GM23248 (cell line): Measurements from ENCODE around the gene OSBPL5. TPM values are rescaled to one million over a fixed set of nuclear protein-coding genes. Genes with fewer than 3 reads are reported as not detected.

Experiments
- DNase-seq: peaks from one replicate; pipeline ENCODE4 v3.0.0-alpha.2; 2015
- H2AFZ ChIP-seq: fragments of 200-600 bp; sonication (generic); 2 replicates; pipeline ENCODE4 v1.6.1; 2016; ENCODE audit warnings: antibody characterized with exemption
- H3F3A ChIP-seq: fragments of 200-600 bp; sonication (generic); 2 replicates; pipeline ENCODE4 v1.6.1; 2016; ENCODE audit warnings: mild to moderate bottlenecking, antibody characterized with exemption, mixed run types; ENCODE audit not compliant: insufficient read depth
- H3K27ac ChIP-seq: fragments of 200-600 bp; sonication (generic); 2 replicates; pipeline ENCODE4 v1.5.1; 2016; ENCODE audit warnings: mild to moderate bottlenecking
- H3K27me3 ChIP-seq: fragments of 200-600 bp; sonication (generic); replicated peaks from 2 replicates; pipeline ENCODE4 v1.6.1; 2016; ENCODE audit warnings: mild to moderate bottlenecking; ENCODE audit not compliant: insufficient read depth
- H3K36me3 ChIP-seq: fragments of 200-600 bp; sonication (generic); 2 replicates; pipeline ENCODE4 v1.6.1; 2016; ENCODE audit warnings: low read depth, mild to moderate bottlenecking
- H3K4me1 ChIP-seq: fragments of 200-600 bp; sonication (generic); 2 replicates; pipeline ENCODE4 v1.6.1; 2016; ENCODE audit warnings: mild to moderate bottlenecking; ENCODE audit not compliant: insufficient read depth
- H3K4me2 ChIP-seq: fragments of 200-600 bp; sonication (generic); one replicate; pipeline ENCODE4 v1.6.1; 2016; ENCODE audit warnings: mild to moderate bottlenecking; ENCODE audit not compliant: unreplicated experiment
- H3K4me3 ChIP-seq: fragments of 200-600 bp; sonication (generic); 2 replicates; pipeline ENCODE4 v1.5.1; 2016; ENCODE audit warnings: mild to moderate bottlenecking
- H3K79me2 ChIP-seq: fragments of 200-600 bp; sonication (generic); 2 replicates; pipeline ENCODE4 v1.6.1; 2016; ENCODE audit warnings: mild to moderate bottlenecking; ENCODE audit not compliant: insufficient read depth
- H3K9ac ChIP-seq: fragments of 200-600 bp; sonication (generic); 2 replicates; pipeline ENCODE4 v1.6.1; 2016; ENCODE audit warnings: mild to moderate bottlenecking
- H3K9me2 ChIP-seq: fragments of 200-600 bp; sonication (generic); 2 replicates; pipeline ENCODE4 v1.6.1; 2016; ENCODE audit warnings: mixed run types, mild to moderate bottlenecking, moderate library complexity; ENCODE audit not compliant: insufficient read depth
- H3K9me3 ChIP-seq: fragments of 200-600 bp; sonication (generic); one replicate; pipeline ENCODE4 v1.6.1; 2017; ENCODE audit warnings: low read depth
- H4K20me1 ChIP-seq: fragments of 200-600 bp; sonication (generic); 2 replicates; pipeline ENCODE4 v1.6.0; 2016; ENCODE audit not compliant: insufficient read depth
- EZH2 ChIP-seq: fragments of 200-600 bp; sonication (generic); IDR thresholded peaks from 2 replicates; pipeline ENCODE4 v1.6.1; 2018; ENCODE audit warnings: antibody characterized with exemption, mild to moderate bottlenecking; ENCODE audit not compliant: insufficient read depth, poor library complexity, severe bottlenecking
- EZH2phosphoT487 ChIP-seq: fragments of 200-600 bp; sonication (generic); IDR thresholded peaks from 2 replicates; pipeline ENCODE4 v1.6.1; 2018; ENCODE audit warnings: antibody characterized with exemption, moderate library complexity, mild to moderate bottlenecking, low read depth; ENCODE audit not compliant: insufficient read depth
- whole genome bisulfite sequencing, 2 experiments: methylation state at CpG; one replicate each; pipeline ENCODE4 v1.1.6; 2015 to 2017; ENCODE audit warnings: low lambda C conversion rate in 2 of 2, low coverage in 1 of 2; ENCODE audit errors: missing lambda C conversion rate in 2 of 2; 5-methylcytosine and 5-hydroxymethylcytosine counted together
- in situ Hi-C: fragments of 300-500 bp; cut with MboI; formaldehyde crosslinking; loops from 2 replicates; pipeline ENCODE4 v1.15.0; 2020
- polyA plus RNA-seq: library from polyadenylated mRNA; unstranded; fragments of >200 nt; fragmentation: Nextera tagmentation; extraction: Ambion mirVana; gene quantifications from 2 replicates; pipeline ENCODE4 v1.2.1, GENCODE V29; 2016
- total RNA-seq: library from RNA; depleted of rRNA; stranded (reverse); fragments of >200 nt; shearing (Covaris generic); gene quantifications from 2 replicates; pipeline ENCODE4 v1.2.3, GENCODE V29; 2014

Gene OSBPL5
- total and polyA plus RNA-seq, 2 experiments from 2014 or later = 27.9 to 57.6 TPM

DNA sequence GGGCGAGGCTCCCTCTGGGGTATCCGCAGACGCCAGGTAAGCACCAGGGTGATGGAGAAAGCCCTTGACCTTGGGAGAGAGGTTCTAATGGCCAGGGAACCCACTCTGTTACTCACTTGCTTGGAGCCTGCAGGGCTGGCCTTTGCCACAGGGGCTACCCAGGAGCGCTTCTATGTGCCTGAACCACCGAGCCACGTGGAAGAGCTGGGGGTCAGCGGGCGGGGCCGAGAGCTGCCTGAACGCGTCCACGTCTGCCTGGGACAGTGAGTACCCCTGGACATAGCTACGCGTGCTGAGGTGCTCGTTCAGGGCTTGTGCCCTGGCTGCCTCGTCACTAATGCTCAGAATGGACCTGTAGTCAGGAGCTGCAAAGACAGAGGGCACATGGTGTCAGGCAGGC, 117.5 kb downstream of the OSBPL5 start:
- no peaks in the 10 kb centered on the region for H3K9me3 ChIP-seq
- no peak for DNase-seq
- H3K4me1 ChIP-seq = peaks cover 24% of the 10 kb centered on the region
- in situ Hi-C loops = no loop called here
- H3F3A ChIP-seq = peaks cover 23% of the 10 kb centered on the region; the same call in 1 of the 2 replicates
- no peak overlapping the region for H3K4me3 ChIP-seq
- H2AFZ ChIP-seq = no peak overlapping the region
- H3K4me2 ChIP-seq = no peak overlapping the region
- peaks cover 44% of the 10 kb centered on the region; the same call in 1 of the 2 replicates for H4K20me1 ChIP-seq
- no peaks in the 10 kb centered on the region for H3K9me2 ChIP-seq
- no peak overlapping the region for H3K9ac ChIP-seq
- 94 to 96% methylated on average over 16 of the region's 16 CpGs for WGBS, 2 experiments
- TF ChIP-seq EZH2 = no peak
- TF ChIP-seq EZH2phosphoT487 = no peak
- no peaks in the 10 kb centered on the region for H3K27me3 ChIP-seq
- H3K36me3 ChIP-seq = no peaks in the 10 kb centered on the region; the same call in 1 of the 2 replicates
- H3K27ac ChIP-seq = no peak overlapping the region
- peaks cover 97% of the 10 kb centered on the region for H3K79me2 ChIP-seq

GRCh38 chr11:3046641-3047040, 118.5 kb downstream of the OSBPL5 start:
- no peak for DNase-seq
- H3K4me2 ChIP-seq = no peak overlapping the region
- H3K9me3 ChIP-seq = no peaks in the 10 kb centered on the region
- 86 to 87% methylated on average over 8 of the region's 8 CpGs for WGBS, 2 experiments
- H3K9me2 ChIP-seq = no peaks in the 10 kb centered on the region
- H3K9ac ChIP-seq = no peak overlapping the region
- in situ Hi-C loops = no loop called here
- no peak overlapping the region for H3K4me3 ChIP-seq
- H3K36me3 ChIP-seq = peaks cover 6% of the 10 kb centered on the region; the same call in 1 of the 2 replicates
- H4K20me1 ChIP-seq = peaks cover 46% of the 10 kb centered on the region; the same call in 1 of the 2 replicates
- peaks cover 24% of the 10 kb centered on the region for H3K4me1 ChIP-seq
- TF ChIP-seq EZH2 = no peak
- TF ChIP-seq EZH2phosphoT487 = no peak
- H3F3A ChIP-seq = peaks cover 22% of the 10 kb centered on the region; the same call in 1 of the 2 replicates
- H3K79me2 ChIP-seq = peaks cover 97% of the 10 kb centered on the region
- H2AFZ ChIP-seq = no peak overlapping the region
- no peaks in the 10 kb centered on the region for H3K27me3 ChIP-seq
- H3K27ac ChIP-seq = no peak overlapping the region

DNA sequence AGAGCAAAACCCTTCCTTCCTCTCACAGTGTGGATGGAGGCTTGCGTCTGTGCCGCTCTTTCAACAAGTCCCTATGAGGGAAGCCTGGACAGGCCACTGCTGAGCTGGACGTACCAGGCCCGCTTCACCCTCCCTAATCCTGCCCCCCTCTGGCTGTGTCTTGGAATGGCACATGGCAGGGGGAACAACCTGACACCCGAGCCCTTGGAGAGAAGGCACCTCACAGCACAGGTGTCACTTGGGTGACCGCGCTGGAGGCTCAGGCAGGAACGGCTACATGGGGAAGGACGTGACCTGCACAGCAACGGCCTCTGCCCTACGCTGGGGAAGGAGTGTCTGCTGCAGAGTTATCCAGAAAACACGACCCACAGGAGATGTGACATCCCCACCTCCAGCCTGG, 118.9 kb downstream of the OSBPL5 start:
- Histone ChIP-seq H3K4me3 (no peak overlapping the region), H3K9me3 (no peaks in the 10 kb centered on the region), H3K79me2 (peaks cover 97% of the 10 kb centered on the region), H3K4me1 (peaks cover 24% of the 10 kb centered on the region), H3K27ac (no peak overlapping the region), H3F3A (peaks cover 18% of the 10 kb centered on the region; the same call in 1 of the 2 replicates), H3K4me2 (no peak overlapping the region), H3K9me2 (no peaks in the 10 kb centered on the region), H3K36me3 (peaks cover 10% of the 10 kb centered on the region; the same call in 1 of the 2 replicates), H3K9ac (no peak overlapping the region), H3K27me3 (no peaks in the 10 kb centered on the region), H4K20me1 (peaks cover 46% of the 10 kb centered on the region; the same call in 1 of the 2 replicates), H2AFZ (no peak overlapping the region)
- WGBS, 2 experiments = 90 to 96% methylated on average over 10 to 12 of the region's 12 CpGs
- peak; percentile 27 for DNase-seq
- in situ Hi-C loops = no loop called here
- TF ChIP-seq EZH2 = no peak
- TF ChIP-seq EZH2phosphoT487 = no peak

DNA sequence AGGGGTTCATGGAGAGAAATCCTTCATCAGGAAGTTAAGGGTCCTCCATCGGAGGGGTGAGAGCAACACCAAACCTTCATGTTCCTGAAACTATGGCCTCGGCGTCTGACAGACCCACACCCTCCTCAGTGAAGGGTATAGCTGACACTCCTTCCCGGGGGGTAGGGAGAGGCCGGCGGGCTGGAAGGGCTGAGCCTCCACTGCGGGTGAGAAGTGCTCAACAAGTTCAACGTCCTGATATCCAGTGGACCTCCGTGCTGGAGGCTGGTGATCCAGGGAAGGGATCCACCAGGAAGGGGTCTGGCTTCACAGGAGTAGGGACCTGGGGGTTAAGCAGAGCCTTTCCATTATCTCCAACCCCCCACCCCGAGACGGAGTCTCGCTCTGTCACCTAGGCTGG, 120.2 kb downstream of the OSBPL5 start:
- Histone ChIP-seq H3F3A (peaks cover 17% of the 10 kb centered on the region; the same call in 1 of the 2 replicates), H3K9ac (no peak overlapping the region), H3K4me3 (no peak overlapping the region), H3K27me3 (no peaks in the 10 kb centered on the region), H3K27ac (0 out of 2 replicates have a peak overlapping the region, but pooled peaks have one; percentile 66), H3K4me1 (peaks cover 19% of the 10 kb centered on the region), H3K36me3 (peaks cover 22% of the 10 kb centered on the region), H3K9me2 (no peaks in the 10 kb centered on the region), H4K20me1 (peaks cover 48% of the 10 kb centered on the region; the same call in 1 of the 2 replicates), H3K9me3 (no peaks in the 10 kb centered on the region), H3K4me2 (no peak overlapping the region), H3K79me2 (peaks cover 98% of the 10 kb centered on the region), H2AFZ (no peak overlapping the region)
- in situ Hi-C loops = no loop called here
- TF ChIP-seq EZH2 (no peak), EZH2phosphoT487 (no peak)
- no peak for DNase-seq
- 95% methylated on average over 12 of the region's 12 CpGs for WGBS, 2 experiments
